HEK293T (cell line): ENCODE measurements around the gene CPA3.

Source experiments
- BHLHE40 ChIP-seq: fragments of 450-650 bp; IDR thresholded peaks from 2 replicates; pipeline ENCODE4 v1.6.1; 2016; ENCODE audit warnings: mild to moderate bottlenecking, moderate library complexity, borderline replicate concordance
- CTBP1 ChIP-seq: fragments of 450-650 bp; IDR thresholded peaks from 2 replicates; pipeline ENCODE4 v1.6.1; 2016; ENCODE audit warnings: borderline replicate concordance
- ELF4 ChIP-seq: fragments of 450-650 bp; IDR thresholded peaks from 2 replicates; pipeline ENCODE4 v1.6.1; 2017; ENCODE audit warnings: antibody characterized with exemption
- FOXK2 ChIP-seq: fragments of 450-650 bp; IDR thresholded peaks from 2 replicates; pipeline ENCODE4 v1.6.1; 2016; ENCODE audit warnings: mild to moderate bottlenecking
- LEF1 ChIP-seq: fragments of 450-650 bp; IDR thresholded peaks from 2 replicates; pipeline ENCODE4 v1.6.1; 2017; ENCODE audit warnings: mild to moderate bottlenecking, borderline replicate concordance
- SP1 ChIP-seq: fragments of 450-650 bp; IDR thresholded peaks from 2 replicates; pipeline ENCODE4 v1.6.1; 2017

- TF ChIP-seq FOXK2 (no peak), BHLHE40 (no peak), LEF1 (no peak), CTBP1 (no peak), SP1 (no peak), ELF4 (no peak)
Measured at GRCh38 chr3:148857316-148857715, 7.8 kb upstream of the CPA3 start.
